ENCODE results near the gene MRPS18A.

DNA sequence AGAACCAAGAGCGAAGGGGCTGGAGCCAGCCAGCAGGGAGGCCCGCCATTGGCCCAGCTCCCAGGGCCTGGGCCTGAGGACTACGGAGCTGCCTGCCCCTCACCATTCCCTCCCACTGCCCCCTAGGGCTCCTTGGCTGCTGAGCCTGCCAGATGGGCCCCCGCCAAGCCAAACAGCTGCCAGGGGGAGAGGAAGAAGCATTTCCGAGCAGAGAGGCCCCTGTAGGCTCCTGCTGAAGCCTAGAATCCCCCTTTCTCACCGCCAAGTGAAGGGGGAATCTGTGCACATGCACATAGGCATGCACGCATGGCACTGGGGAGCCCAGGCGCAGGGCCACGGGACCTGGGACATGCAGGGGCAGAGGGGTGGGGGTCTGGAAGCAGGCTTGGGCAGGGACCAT is 28.5 kb upstream of the MRPS18A start:
- no peak for TF ChIP-seq FOXA1 (IDR thresholded peaks at IDR 0.05)
- TF ChIP-seq FOXK2 (IDR thresholded peaks at IDR 0.05) = no peak
- TF ChIP-seq L3MBTL2 (conservative IDR thresholded peaks at IDR 0.05) = no peak
- no peak for TF ChIP-seq BHLHE40 (IDR thresholded peaks at IDR 0.05; ENCODE audit: borderline replicate concordance)
- TF ChIP-seq SUZ12 (IDR thresholded peaks at IDR 0.05) = no peak
- no peak for TF ChIP-seq LEF1 (IDR thresholded peaks at IDR 0.05; ENCODE audit: borderline replicate concordance)
- no peak for TF ChIP-seq HDGF (IDR thresholded peaks at IDR 0.05; ENCODE audit: borderline replicate concordance)
- TF ChIP-seq CTBP1 (IDR thresholded peaks at IDR 0.05; ENCODE audit: borderline replicate concordance) = no peak
- no peak for TF ChIP-seq SP1 (IDR thresholded peaks at IDR 0.05)
- no peak for TF ChIP-seq NFRKB (IDR thresholded peaks at IDR 0.05)
- TF ChIP-seq, protein P1, sequence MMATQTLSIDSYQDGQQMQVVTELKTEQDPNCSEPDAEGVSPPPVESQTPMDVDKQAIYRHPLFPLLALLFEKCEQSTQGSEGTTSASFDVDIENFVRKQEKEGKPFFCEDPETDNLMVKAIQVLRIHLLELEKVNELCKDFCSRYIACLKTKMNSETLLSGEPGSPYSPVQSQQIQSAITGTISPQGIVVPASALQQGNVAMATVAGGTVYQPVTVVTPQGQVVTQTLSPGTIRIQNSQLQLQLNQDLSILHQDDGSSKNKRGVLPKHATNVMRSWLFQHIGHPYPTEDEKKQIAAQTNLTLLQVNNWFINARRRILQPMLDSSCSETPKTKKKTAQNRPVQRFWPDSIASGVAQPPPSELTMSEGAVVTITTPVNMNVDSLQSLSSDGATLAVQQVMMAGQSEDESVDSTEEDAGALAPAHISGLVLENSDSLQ (IDR thresholded peaks at IDR 0.05) = no peak
- no peak for TF ChIP-seq ZNF384 (IDR thresholded peaks at IDR 0.05)
- TF ChIP-seq ELF4 (IDR thresholded peaks at IDR 0.05) = no peak

Data from HEK293T (cell line).